HG02973 (cell line): ENCODE data around the gene ATP4B.

Experiments used
- ATAC-seq: cut with Tn5 transposase; IDR thresholded peaks from one replicate; pipeline ENCODE4 v1.9.1; 2021; ENCODE audit warnings: moderate library complexity; ENCODE audit not compliant: unreplicated experiment

The ATP4B gene

GRCh38 chr13:113608967-113609533 is 48.9 kb downstream of the ATP4B start:
- no peak for ATAC-seq

- ATAC-seq, result no peak
These were observed 49.9 kb downstream of the ATP4B start for GRCh38 chr13:113607889-113608635.

DNA sequence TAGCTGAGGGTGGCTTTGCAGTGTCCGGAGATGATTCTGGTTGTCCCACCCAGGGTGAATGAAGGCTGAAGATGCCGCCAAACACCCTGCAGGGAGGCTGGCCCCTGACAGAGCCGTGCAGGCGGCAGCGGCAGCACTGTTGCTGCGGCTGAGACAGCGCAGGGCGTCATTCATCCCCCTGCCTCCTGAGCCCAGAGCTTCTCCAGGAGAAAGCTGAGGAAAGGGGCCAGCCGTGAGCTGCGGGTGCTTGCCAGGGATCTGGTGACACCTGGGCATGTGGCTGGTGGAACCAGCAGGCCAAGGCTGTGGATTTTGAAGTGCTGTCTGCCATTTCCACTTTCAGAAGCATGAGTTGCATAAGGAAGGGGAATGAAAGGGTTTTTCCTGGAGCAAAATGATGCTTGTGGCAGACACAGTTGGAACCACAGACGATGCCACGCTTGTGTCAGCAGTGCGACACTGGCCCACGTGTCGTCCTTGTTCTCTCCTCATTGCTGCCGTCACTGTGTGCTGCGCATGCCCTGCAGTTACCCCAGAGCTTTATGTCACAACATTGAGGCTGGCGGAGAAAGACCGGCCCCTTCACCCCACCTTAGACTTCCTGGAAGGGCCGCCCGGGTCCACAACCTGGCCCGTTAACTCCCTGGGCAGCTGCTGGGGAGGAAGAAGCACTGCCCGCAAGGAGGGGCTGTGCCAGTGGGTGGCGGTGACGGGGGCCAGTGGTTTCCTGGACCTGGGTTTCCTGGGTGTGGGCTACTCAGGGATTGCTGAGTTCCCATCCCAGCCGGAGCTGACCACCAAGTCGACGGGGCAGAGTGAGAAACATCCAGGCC is 50.7 kb downstream of the ATP4B start:
- ATAC-seq, result no peak

DNA sequence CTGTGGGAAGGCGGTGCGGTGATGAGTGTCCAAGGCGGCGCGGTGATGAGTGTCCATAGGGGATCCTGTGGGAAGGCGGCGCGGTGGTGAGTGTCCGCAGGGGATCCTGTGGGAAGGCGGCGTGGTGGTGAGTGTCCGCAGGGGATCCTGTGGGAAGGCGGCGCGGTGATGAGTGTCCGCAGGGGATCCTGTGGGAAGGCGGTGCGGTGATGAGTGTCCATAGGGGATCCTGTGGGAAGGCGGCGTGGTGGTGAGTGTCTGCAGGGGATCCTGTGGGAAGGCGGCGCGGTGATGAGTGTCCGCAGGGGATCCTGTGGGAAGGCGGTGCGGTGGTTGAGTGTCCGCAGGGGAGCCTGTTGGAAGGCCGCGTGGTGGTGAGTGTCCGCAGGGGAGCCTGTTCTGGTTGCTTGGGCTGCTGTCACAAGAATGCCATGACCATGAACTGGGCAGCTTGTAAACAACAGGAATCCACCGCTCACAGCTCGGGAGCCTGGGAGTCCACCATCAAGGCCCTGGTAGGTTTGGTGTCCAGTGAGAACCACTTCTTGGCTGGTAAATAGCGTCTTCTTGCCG is 52.0 kb downstream of the ATP4B start:
- ATAC-seq, result no peak

- no peak for ATAC-seq
These were observed 52.5 kb downstream of the ATP4B start for GRCh38 chr13:113605461-113605860.

DNA sequence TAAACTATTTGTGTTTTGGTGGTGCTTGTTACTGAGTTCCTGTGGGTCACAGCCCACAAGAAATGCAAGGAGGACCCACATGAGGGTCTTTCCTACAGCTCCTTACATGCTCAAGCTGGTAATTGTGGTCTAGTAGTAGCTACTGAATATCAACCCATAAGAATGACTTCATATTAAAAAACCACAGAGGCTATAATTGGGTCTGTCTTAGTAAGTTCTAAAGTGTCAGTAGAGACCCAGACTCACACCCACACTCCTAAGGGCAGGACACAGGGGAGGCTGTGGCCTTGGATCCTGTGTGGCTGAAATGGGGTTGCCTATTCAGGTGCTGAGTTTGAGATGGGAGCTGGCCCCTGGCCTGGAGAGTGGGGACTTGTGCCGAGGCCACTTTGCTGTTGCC is 53.8 kb downstream of the ATP4B start:
- no peak for ATAC-seq

GRCh38 chr13:113603116-113603710 is 54.8 kb downstream of the ATP4B start:
- ATAC-seq, result no peak

DNA sequence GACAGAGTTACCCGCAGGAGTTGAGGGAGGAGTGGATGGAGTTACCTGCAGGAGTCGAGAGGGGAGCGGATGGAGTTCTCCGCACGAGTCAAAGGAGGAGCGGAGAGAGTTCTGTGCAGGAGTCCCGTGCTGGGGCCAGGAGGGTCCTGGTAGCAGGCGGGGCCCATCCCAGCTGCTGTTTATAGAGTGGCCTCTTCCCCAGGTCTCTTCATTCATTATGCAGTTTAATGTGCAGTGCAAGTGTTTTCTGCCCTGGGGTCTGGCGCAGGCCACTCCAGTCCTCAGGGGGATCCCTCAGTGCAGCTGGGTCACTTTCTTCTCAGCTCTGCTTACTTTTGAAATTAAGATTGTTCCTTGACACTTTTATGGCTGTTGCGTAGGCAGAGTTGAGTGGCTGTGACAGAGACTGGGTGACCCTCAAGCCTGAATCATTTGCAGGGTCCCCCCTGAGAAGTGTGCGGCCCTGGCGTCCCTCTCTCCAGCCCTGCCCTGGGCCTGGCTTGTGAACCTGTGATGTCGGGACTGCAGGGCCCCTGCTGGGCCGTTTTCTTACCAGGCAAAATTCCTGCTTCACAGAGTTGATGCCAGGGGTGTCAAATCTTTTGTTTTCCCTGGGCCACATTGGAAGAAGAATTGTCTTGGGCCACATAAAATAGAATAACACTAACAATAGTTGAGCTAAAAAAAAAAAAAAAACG is 55.6 kb downstream of the ATP4B start:
- ATAC-seq, result no peak

DNA sequence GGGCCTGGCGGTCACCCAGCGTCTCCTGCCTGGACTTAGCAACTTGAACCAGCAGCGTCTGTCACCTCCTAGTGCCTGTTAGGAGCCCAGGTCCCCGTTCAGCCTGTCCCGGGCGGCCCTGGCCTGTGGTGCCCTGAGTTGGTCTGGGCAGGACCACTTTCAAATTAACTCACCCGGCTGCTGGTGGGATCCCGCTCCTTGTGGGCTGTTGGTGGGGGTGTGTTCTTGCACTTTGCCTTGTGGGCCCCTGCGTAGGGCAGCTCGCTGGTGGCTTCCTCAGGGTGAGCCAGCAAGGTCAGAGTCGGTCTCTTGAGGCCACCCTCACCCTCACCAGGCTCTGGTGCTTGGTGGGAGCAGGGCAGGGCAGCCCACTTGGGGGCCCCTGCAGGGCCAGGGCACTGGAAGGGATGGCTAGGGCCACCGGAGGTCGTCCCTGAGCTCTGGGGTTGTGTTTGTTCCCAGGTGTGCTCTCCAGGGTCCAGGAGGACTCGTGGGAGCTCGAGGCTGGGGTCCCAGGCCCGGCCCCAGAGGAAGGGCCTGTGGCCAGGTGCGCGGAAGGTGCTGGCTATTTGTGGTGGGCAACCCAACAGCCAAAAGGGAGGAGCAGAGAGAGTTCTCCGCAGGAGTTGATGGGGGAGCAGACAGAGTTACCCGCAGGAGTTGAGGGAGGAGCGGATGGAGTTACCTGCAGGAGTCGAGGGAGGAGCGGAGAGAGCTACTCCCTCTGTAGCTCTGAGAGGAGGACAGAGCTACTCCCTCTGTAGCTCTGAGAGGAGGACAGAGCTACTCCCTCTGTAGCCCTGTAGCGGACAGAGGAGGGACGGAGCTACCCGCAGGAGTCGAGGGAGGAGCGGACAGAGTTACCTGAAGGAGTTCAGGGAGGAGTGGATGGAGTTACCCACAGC is 56.6 kb downstream of the ATP4B start:
- no peak for ATAC-seq

- no peak for ATAC-seq
These were observed 58.6 kb downstream of the ATP4B start for GRCh38 chr13:113599391-113599790.
